Activated T-cell treated with anti-CD3 and anti-CD28 coated beads for 1 hour (primary cell): ENCODE data around the gene LYPD8.
"Not testable (repeated sequence)": the region's sequence is repeated elsewhere in the genome, so short reads cannot be mapped to it uniquely, and the experiment has no call there.

Experiments
- DNase-seq: peaks from one replicate; pipeline ENCODE4 v3.0.0-alpha.2; 2020; ENCODE audit warnings: low read depth

The LYPD8 gene

GRCh38 chr1:248755517-248755916, at the start of gene LYPD8:
LYPD8 (minus strand) TSS chr1:248755759; CDS start chr1:248751081, 4,678 bp downstream.
- DNase-seq = no peak

DNA sequence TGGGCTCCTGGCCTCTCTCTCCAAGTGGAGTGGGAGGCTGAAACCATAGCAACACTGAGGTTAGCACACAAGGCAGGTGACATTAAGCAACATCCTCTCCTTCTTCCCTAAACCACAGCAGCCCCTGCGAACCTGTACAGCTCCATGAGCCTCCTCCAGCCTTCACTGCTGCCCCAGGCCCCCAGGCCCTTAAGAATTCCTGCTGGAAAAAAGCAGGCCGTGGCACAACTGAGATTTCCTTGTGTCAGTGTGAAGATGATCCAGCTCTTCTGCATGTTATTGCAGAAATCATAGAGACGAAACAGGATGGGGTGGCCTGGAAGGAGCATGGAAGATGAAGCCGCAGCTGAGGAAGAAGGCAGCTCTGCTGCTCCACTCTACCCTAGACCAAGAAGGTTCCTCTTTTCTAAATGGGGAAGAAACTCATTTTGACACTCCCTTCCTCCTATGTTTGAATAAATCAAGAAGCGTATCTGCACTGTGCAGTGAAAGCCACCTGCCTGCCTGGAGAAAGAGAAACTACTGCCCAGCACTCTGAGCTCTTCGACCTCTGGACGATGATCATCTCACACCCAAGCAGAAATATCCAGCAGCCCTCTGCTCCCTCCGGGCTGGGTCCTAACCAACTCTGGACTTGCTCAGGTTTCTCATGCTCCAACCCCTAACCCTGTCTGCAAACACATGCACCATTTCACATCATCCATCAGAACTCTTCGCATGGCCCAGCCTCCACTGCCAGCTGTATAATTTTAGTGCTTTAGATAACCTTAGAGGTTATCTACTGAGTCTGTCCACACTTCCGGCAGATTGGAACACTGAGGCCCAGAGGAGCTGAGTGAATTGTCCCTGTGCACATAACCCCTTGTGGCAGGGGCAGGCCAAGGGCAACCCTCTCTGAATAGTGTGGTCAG, 49.5 kb upstream of the LYPD8 start:
- DNase-seq = no peak

DNA sequence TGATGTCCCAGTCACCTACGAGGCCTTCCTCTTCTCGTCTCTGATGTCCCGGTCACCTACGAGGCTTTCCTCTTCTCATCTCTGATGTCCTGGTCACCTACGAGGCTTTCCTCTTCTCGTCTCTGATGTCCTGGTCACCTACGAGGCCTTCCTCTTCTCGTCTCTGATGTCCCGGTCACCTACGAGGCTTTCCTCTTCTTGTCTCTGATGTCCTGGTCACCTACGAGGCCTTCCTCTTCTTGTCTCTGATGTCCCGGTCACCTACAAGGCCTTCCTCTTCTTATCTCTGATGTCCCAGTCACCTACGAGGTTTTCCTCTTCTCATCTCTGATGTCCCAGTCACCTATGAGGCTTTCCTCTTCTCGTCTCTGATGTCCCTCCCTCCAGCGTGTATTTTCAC, 47.9 kb upstream of the LYPD8 start:
- not testable (repeated sequence) for DNase-seq

DNA sequence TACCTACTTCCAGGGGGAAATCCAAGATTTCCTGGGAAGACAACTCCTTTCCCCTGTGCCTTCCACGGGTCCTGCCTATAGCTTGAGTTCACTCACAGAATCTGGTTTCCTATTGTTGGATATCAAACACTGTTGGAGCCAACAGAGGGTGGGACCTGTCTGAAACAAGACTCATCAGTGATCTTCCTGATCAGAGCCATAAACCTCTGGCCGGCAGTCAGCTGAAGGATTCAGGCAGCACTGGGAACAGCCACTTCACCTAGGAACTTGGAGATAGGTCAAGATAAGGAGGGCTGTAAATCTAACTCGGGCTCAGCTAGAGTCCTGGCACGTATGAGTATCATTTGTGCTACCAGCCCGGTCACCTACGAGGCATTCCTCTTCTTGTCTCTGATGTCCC, 46.9 kb upstream of the LYPD8 start:
- DNase-seq = no peak

DNA sequence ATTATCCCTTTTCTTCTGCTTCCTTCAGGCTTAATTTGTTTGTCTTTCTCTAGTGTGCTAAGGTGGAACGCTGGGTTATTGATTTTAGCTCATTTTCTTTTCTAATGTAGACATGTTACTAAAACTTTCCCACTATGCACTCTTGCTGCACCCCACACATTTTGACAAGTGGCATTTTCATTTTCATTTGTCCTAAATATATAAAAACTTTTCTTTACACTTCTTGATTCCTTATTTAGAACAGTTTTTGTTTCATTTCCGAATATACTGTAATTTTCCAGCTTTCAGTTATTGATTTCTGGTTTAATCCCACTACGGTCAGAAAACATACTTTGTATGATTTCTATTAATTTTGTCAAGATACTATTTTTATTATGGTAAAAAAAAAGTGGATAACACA, 44.9 kb upstream of the LYPD8 start:
- DNase-seq = no peak

GRCh38 chr1:248798791-248799190, 43.2 kb upstream of the LYPD8 start:
- DNase-seq = no peak

DNA sequence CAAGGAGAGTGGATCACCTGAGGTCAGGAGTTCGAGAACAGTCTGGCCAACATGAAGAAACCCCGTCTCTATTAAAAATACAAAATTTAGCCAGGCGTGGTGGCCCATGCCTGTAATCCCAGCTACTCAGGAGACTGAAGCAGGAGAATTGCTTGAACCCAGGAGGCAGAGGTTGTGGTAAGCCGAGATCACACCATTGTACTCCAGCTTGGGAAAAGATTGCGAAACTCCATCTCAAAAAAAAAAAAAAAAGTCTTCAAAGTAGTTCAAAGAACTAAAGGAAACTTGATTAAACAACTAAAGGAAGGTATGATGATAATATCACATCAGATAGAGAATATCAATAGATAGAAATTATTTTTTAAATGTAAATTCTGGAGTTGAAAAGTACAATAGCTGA, 39.1 kb upstream of the LYPD8 start:
- not testable (repeated sequence) for DNase-seq

DNA sequence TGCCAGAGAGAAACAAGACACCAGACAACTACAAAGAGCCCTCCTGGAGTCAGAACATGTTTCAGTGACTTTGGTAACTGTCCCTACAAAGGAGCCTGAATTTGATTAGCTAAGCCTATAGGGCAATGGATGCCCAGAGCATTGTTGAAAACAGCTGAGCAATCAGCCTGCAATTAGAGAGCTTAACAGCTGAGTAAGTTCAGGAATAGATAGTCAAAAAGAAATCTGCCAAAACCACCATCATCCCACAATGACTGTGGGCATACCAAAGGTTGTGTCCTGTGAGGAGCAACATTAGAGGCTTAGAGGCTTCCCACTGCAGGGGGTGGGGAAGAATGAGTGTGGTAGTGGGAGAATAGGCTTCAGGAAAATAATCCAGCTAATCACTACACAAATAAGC, 38.0 kb upstream of the LYPD8 start:
- no peak for DNase-seq

DNA sequence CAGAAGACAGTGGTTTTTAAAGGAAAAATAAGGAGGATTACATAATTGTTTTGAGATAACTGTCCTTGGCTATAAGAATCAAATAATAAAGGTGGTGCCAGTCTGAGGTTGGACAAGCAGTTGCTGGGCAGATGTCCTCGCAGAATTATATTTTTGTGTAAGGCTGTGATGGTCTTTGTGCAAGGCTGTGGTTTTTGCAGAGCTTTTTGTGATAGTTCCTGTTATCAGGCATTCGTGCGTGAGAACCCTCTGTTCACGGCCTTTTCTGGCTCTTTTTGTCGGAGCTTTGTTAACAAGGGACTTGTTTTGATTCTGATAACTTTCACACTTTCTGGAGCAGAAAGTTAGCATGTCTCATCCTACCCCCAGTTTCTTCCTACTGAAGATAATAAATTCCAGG, 36.8 kb upstream of the LYPD8 start:
- DNase-seq = no peak

DNA sequence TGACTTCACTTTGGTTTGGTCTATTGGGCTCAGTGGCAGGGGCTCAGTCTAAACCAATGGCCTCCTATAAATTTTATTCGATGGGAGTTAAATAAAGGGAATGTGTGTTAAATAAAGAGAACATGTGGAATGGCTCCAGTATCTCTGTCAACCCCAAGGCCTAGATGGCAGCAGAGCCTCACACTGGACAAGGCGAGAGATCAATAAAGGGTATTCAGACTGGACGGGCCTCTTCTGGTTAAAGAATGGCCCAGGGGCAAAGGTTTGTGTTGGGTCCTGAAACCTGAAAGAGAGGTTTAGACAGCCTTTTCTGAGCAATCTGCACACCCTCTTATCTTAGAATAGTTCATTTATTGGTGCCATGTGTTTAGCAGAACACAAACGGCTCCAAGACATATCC, 35.5 kb upstream of the LYPD8 start:
- no peak for DNase-seq

DNA sequence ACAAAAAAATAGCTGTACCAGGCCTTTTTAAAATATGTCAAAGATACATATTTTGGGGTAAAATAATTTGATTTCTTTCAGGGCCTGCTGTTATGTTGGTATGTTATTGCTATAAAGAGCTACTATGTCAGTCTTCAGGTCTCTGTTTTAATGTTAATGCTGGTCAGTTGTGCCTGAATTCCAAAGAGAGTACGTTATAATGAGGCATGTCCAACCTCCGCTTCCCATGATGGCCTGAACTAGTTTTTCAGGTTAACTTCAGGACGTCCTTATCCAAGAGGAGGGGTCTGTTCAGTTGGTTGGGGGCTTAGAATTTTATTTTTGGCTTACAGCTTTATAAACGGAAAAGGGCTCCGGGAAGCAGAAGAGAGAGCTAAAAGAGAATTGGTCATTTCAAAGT, 34.9 kb upstream of the LYPD8 start:
- no peak for DNase-seq

GRCh38 chr1:248789337-248789736, 33.8 kb upstream of the LYPD8 start:
- not testable (repeated sequence) for DNase-seq

- DNase-seq = no peak
Measured at GRCh38 chr1:248788327-248788726, 32.8 kb upstream of the LYPD8 start.

- no peak for DNase-seq
Measured at GRCh38 chr1:248787430-248787829, 31.9 kb upstream of the LYPD8 start.

DNA sequence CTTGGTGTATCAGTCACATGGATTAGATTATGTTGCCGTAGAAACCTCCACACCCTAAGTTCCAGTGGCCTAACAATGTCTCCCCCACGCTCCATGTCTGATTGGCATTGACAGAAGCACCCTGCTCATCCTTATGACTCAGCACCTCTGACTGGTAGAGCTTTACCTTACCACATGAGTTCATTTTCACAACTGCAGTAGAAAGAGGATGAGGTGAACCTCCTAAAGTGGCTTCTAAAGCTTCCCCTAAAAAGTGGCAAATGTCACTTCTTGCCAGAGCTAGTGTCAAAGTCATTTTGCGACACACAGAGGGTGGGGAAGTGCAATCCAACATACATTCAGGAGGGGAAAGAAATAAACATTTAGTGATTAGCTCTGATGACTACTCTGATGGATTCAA, 30.6 kb upstream of the LYPD8 start:
- DNase-seq = no peak

DNA sequence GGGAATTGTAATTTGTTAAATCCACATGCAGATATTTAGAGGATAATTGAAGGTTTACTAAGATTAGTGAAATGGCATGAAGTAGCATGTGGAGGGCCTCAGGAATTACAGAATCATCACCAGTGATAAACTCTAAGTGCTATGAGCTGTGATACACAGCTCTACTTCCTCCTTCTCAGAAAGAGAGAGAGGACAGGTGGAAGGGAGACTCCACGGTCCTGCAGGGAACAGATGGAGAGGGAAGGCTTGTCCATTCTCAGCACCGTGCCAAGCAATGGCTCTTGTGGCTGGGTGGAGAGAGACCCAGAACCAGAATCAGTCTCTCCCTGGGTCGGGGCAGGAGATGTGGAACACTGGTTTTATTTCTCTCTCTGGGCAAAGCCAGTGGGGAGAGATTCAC, 27.8 kb upstream of the LYPD8 start:
- no peak for DNase-seq

GRCh38 chr1:248782416-248783141, 27.0 kb upstream of the LYPD8 start:
- no peak for DNase-seq

GRCh38 chr1:248779350-248779749, 23.8 kb upstream of the LYPD8 start:
- no peak for DNase-seq

DNA sequence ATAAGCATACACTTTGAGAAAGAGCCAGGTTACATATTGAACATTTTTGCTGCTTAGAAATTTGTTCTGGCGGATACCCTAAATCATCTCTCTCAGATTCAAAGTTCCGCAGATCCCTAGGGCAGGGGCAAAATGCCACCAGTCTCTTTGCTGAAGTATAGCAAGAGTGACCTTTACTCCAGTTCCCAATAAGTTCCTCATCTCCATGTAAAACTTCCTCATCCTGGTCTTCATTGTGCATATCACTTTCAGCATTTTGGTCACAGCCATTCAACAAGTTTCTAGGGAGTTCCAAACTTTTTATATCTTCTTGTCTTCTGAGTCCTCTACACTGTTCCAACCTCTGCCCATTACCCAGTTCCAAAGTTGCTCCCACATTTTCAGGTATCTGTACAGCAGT, 23.3 kb upstream of the LYPD8 start:
- no peak for DNase-seq

- no peak for DNase-seq
Measured at GRCh38 chr1:248776991-248777390, 21.4 kb upstream of the LYPD8 start.

DNA sequence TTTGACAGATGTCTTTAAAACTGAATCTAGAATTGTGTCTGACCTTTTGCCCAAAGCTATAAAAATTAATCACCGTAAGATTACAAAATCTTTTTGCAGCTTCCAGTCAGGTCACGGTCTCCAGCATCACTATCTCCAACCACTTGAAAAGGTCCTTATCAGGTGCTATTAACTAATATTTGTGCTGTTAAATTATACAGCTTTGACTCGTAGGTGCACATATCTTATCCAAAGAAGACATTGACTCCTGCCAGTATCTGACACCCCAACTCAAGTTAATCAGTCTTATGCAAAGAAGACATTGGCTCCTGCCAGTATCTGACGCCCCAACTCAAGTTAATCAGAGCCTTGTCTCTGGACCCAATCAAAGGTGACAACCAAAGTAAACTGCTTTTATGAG, 19.9 kb upstream of the LYPD8 start:
- DNase-seq = no peak

- no peak for DNase-seq
Measured at GRCh38 chr1:248759644-248760043, 4.1 kb upstream of the LYPD8 start.

DNA sequence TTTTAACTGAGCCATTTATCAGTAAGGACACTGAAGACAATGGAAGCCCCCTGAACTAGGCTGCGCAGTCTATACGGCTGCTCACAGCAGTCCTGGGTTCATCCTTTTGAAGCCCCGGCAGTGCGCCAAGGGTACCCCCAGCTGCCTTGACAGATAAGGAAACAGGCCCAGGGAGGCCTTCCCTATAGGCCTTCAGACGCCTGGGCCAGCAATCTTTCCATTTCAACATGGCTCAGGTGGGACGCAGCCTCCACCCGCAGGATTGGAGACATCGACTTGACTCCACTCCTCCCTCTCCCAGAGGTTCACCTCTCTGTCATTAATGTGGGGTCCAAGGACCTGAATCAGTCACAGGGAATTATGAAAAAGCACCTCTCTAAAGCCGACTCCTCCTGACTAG, 2.8 kb upstream of the LYPD8 start:
- DNase-seq = no peak
